GM03348 (cell line): ENCODE measurements around the gene WDR18.

Source experiments
- DNase-seq: peaks from one replicate; pipeline ENCODE4 v3.0.0; 2012; ENCODE audit warnings: low spot score

WDR18 gene

GRCh38 chr19:991932-992669 is 8.0 kb downstream of the WDR18 start:
- no peak for DNase-seq

- no peak for DNase-seq
Observed at GRCh38 chr19:992670-993055, 8.5 kb downstream of the WDR18 start.

- DNase-seq, result no peak
Observed at GRCh38 chr19:993361-993830, 9.3 kb downstream of the WDR18 start.

- no peak for DNase-seq
Observed at GRCh38 chr19:993831-994393, 9.8 kb downstream of the WDR18 start.

- no peak for DNase-seq
Observed at GRCh38 chr19:994516-994915, 10.4 kb downstream of the WDR18 start.

GRCh38 chr19:995051-995827 is 11.1 kb downstream of the WDR18 start:
- no peak for DNase-seq

- DNase-seq, result peak; percentile 68
Observed at GRCh38 chr19:996051-996838, 12.1 kb downstream of the WDR18 start.

GRCh38 chr19:998064-998463 is 13.9 kb downstream of the WDR18 start:
- DNase-seq, result no peak

- DNase-seq, result no peak
Observed at GRCh38 chr19:999379-999719, 15.2 kb downstream of the WDR18 start.

- DNase-seq, result peak; percentile 88
Observed at GRCh38 chr19:1000095-1000494, 15.9 kb downstream of the WDR18 start, which contains the start of gene GRIN3B. Gene GRIN3B, plus strand, starts transcription at chr19:1000419. Its CDS starts 19 bp downstream, at chr19:1000438.

GRCh38 chr19:1000591-1001537 is 16.7 kb downstream of the WDR18 start:
- no peak for DNase-seq

GRCh38 chr19:1001538-1002166 is 17.5 kb downstream of the WDR18 start:
- peak; percentile 84 for DNase-seq

- DNase-seq, result no peak
Observed at GRCh38 chr19:1002600-1002999, 18.5 kb downstream of the WDR18 start.

- no peak for DNase-seq
Observed at GRCh38 chr19:1003283-1003682, 19.1 kb downstream of the WDR18 start.

GRCh38 chr19:1004204-1004802 is 20.2 kb downstream of the WDR18 start:
- no peak for DNase-seq

- no peak for DNase-seq
Observed at GRCh38 chr19:1004803-1005664, 20.9 kb downstream of the WDR18 start.

- DNase-seq, result no peak
Observed at GRCh38 chr19:1006711-1007398, 22.7 kb downstream of the WDR18 start.

- no peak for DNase-seq
Observed at GRCh38 chr19:1007399-1008251, 23.5 kb downstream of the WDR18 start.
